Umbilical cord (tissue), 2 donors: Measurements from ENCODE around the gene MET. TPM values are rescaled to one million over a fixed set of nuclear protein-coding genes. Genes with fewer than 3 reads are reported as not detected.
A peak's percentile ranks its signal among the peaks of the same experiment; 100 is the strongest.
"Not testable (repeated sequence)": the region's sequence is repeated elsewhere in the genome, so short reads cannot be mapped to it uniquely, and the experiment has no call there.

Experiments
- DNase-seq: peaks from one replicate; pipeline ENCODE4 v3.0.0-alpha.2; 2015; ENCODE audit warnings: low spot score
- total RNA-seq: library from RNA; depleted of rRNA; stranded (reverse); fragments of >200 nt; gene quantifications from one replicate; pipeline ENCODE4 v1.2.3, GENCODE V29; 2014; ENCODE audit warnings: low replicate concordance; ENCODE audit not compliant: insufficient read depth

Gene MET
- total RNA-seq = 23.1 TPM

- DNase-seq = peak; percentile 83
These were observed at the start of gene MET for GRCh38 chr7:116671681-116672595. MET (plus strand) TSS chr7:116672196; CDS start chr7:116699085, 26,889 bp downstream.

GRCh38 chr7:116626886-116627285 is 45.1 kb upstream of the MET start:
- no peak for DNase-seq

GRCh38 chr7:116629051-116629463 is 42.9 kb upstream of the MET start:
- DNase-seq = peak; percentile 40

- no peak for DNase-seq
These were observed 41.6 kb upstream of the MET start for GRCh38 chr7:116630357-116630756.

GRCh38 chr7:116630932-116631671 is 40.9 kb upstream of the MET start:
- peak; percentile 4 for DNase-seq

- DNase-seq = no peak
These were observed 40.3 kb upstream of the MET start for GRCh38 chr7:116631676-116632075.

- no peak for DNase-seq
These were observed 39.6 kb upstream of the MET start for GRCh38 chr7:116632384-116632783.

GRCh38 chr7:116633131-116633988 is 38.6 kb upstream of the MET start:
- DNase-seq = no peak

GRCh38 chr7:116636997-116637396 is 35.0 kb upstream of the MET start:
- DNase-seq = no peak

- not testable (repeated sequence) for DNase-seq
These were observed 33.4 kb upstream of the MET start for GRCh38 chr7:116638592-116638991.

- DNase-seq = no peak
These were observed 30.3 kb upstream of the MET start for GRCh38 chr7:116641551-116642153.

- not testable (repeated sequence) for DNase-seq
These were observed 28.8 kb upstream of the MET start for GRCh38 chr7:116643148-116643547.

- no peak for DNase-seq
These were observed 27.4 kb upstream of the MET start for GRCh38 chr7:116644628-116645027.

GRCh38 chr7:116647290-116647689 is 24.7 kb upstream of the MET start:
- no peak for DNase-seq

GRCh38 chr7:116647861-116648260 is 24.1 kb upstream of the MET start:
- DNase-seq = no peak

GRCh38 chr7:116650436-116650835 is 21.6 kb upstream of the MET start:
- no peak for DNase-seq

- DNase-seq = no peak
These were observed 19.2 kb upstream of the MET start for GRCh38 chr7:116652793-116653192.

GRCh38 chr7:116653204-116653603 is 18.8 kb upstream of the MET start:
- DNase-seq = peak; percentile 39

- DNase-seq = no peak
These were observed 18.4 kb upstream of the MET start for GRCh38 chr7:116653646-116654045.

GRCh38 chr7:116659248-116659647 is 12.7 kb upstream of the MET start:
- DNase-seq = not testable (repeated sequence)

GRCh38 chr7:116661865-116662264 is 10.1 kb upstream of the MET start:
- no peak for DNase-seq
